DOHH2 (cell line): ENCODE measurements around the gene PTPRH.

ENCODE experiments used
- H3F3A ChIP-seq: fragments of 200-600 bp; sonication (generic), shearing (Covaris generic); 2 replicates; pipeline ENCODE4 v1.6.0; 2016; ENCODE audit warnings: antibody characterized with exemption, mild to moderate bottlenecking; ENCODE audit not compliant: control insufficient read depth, insufficient read depth
- H3K27ac ChIP-seq: fragments of 200-600 bp; sonication (generic); 2 replicates; pipeline ENCODE4 v1.5.1; 2014; ENCODE audit warnings: low read depth, mild to moderate bottlenecking, low read length, moderate library complexity
- H3K27me3 ChIP-seq: fragments of 200-600 bp; sonication (generic); 2 replicates; pipeline ENCODE4 v1.6.1; 2014; ENCODE audit warnings: mild to moderate bottlenecking, low read length, mixed read lengths; ENCODE audit not compliant: control insufficient read depth
- H3K36me3 ChIP-seq: fragments of 200-600 bp; sonication (generic); 2 replicates; pipeline ENCODE4 v1.6.1; 2014; ENCODE audit warnings: mild to moderate bottlenecking, low read length, moderate library complexity, mixed read lengths; ENCODE audit not compliant: control insufficient read depth
- H3K4me1 ChIP-seq: fragments of 200-600 bp; sonication (generic); 2 replicates; pipeline ENCODE4 v1.6.1; 2014; ENCODE audit warnings: mild to moderate bottlenecking, low read length, mixed read lengths; ENCODE audit not compliant: control insufficient read depth
- H3K4me2 ChIP-seq: fragments of 200-600 bp; sonication (generic); 2 replicates; pipeline ENCODE4 v1.6.0; 2014; ENCODE audit warnings: mild to moderate bottlenecking, low read length, moderate library complexity
- H3K4me3 ChIP-seq: fragments of 200-600 bp; sonication (generic); 2 replicates; pipeline ENCODE4 v1.5.1; 2014; ENCODE audit warnings: mild to moderate bottlenecking, low read length, mixed read lengths
- H3K79me2 ChIP-seq: fragments of 200-600 bp; sonication (generic); 2 replicates; pipeline ENCODE4 v1.6.1; 2014; ENCODE audit warnings: mild to moderate bottlenecking, low read length, mixed read lengths; ENCODE audit not compliant: control insufficient read depth
- H3K9me2 ChIP-seq: fragments of 200-600 bp; sonication (generic); replicated peaks from 2 replicates; pipeline ENCODE4 v1.6.1; 2014; ENCODE audit warnings: mild to moderate bottlenecking, low read length, mixed read lengths; ENCODE audit not compliant: control insufficient read depth
- H3K9me3 ChIP-seq: fragments of 200-600 bp; sonication (generic); 2 replicates; pipeline ENCODE4 v1.6.1; 2014; ENCODE audit warnings: antibody characterized with exemption, low read length, mixed read lengths; ENCODE audit not compliant: control insufficient read depth, insufficient read depth
- H4K20me1 ChIP-seq: fragments of 200-600 bp; sonication (generic); 2 replicates; pipeline ENCODE4 v1.6.0; 2014; ENCODE audit warnings: low read depth, mild to moderate bottlenecking, antibody characterized with exemption, low read length, moderate library complexity; ENCODE audit not compliant: control insufficient read depth, insufficient read depth
- CTCF ChIP-seq: fragments of 200-600 bp; sonication (generic); IDR thresholded peaks from one replicate; pipeline ENCODE4 v1.5.1; 2014; ENCODE audit warnings: antibody characterized with exemption, mild to moderate bottlenecking, low read depth, low read length; ENCODE audit not compliant: poor library complexity, severe bottlenecking
- EZH2phosphoT487 ChIP-seq: fragments of 200-600 bp; sonication (generic); IDR thresholded peaks from 2 replicates; pipeline ENCODE4 v1.6.1; 2017; ENCODE audit warnings: borderline replicate concordance, mild to moderate bottlenecking, antibody characterized with exemption, low read length, moderate library complexity, mixed read lengths

The PTPRH gene

GRCh38 chr19:55241935-55242464, 32.7 kb upstream of the PTPRH start:
- H3K36me3 ChIP-seq, result peaks cover 95% of the 10 kb centered on the region

GRCh38 chr19:55241143-55241934, 32.0 kb upstream of the PTPRH start:
- no peaks in the 10 kb centered on the region for H3K4me1 ChIP-seq
- H3K27me3 ChIP-seq, result no peaks in the 10 kb centered on the region
- H3K4me3 ChIP-seq, result no peak overlapping the region
- no peak overlapping the region for H3K4me2 ChIP-seq
- H3K79me2 ChIP-seq, result peaks cover 38% of the 10 kb centered on the region
- no peaks in the 10 kb centered on the region for H3K9me2 ChIP-seq
- no peaks in the 10 kb centered on the region for H3F3A ChIP-seq
- H3K9me3 ChIP-seq, result no peaks in the 10 kb centered on the region
- no peak for TF ChIP-seq CTCF
- H4K20me1 ChIP-seq, result peaks cover 10% of the 10 kb centered on the region; the same call in 1 of the 2 replicates
- H3K36me3 ChIP-seq, result peaks cover 95% of the 10 kb centered on the region
- no peak overlapping the region for H3K27ac ChIP-seq

More at GRCh38 chr19:55241935-55242464, 32.7 kb upstream of the PTPRH start:
- H3K4me1 ChIP-seq, result no peaks in the 10 kb centered on the region
- H3K9me3 ChIP-seq, result no peaks in the 10 kb centered on the region
- no peak overlapping the region for H3K4me2 ChIP-seq
- H3K27ac ChIP-seq, result no peak overlapping the region
- H4K20me1 ChIP-seq, result peaks cover 9% of the 10 kb centered on the region; the same call in 1 of the 2 replicates
- H3K27me3 ChIP-seq, result no peaks in the 10 kb centered on the region
- no peak overlapping the region for H3K4me3 ChIP-seq
- H3K79me2 ChIP-seq, result peaks cover 40% of the 10 kb centered on the region
- H3K9me2 ChIP-seq, result no peaks in the 10 kb centered on the region
- TF ChIP-seq CTCF, result no peak
- TF ChIP-seq EZH2phosphoT487, result no peak
- H3F3A ChIP-seq, result no peaks in the 10 kb centered on the region

GRCh38 chr19:55240713-55241020, 31.4 kb upstream of the PTPRH start:
- Histone ChIP-seq H3K27me3 (no peaks in the 10 kb centered on the region), H3F3A (no peaks in the 10 kb centered on the region), H3K36me3 (peaks cover 95% of the 10 kb centered on the region), H3K4me1 (no peaks in the 10 kb centered on the region), H3K9me3 (no peaks in the 10 kb centered on the region), H4K20me1 (peaks cover 10% of the 10 kb centered on the region; the same call in 1 of the 2 replicates), H3K4me2 (no peak overlapping the region), H3K27ac (no peak overlapping the region), H3K9me2 (no peaks in the 10 kb centered on the region), H3K79me2 (peaks cover 32% of the 10 kb centered on the region), H3K4me3 (no peak overlapping the region)
- TF ChIP-seq EZH2phosphoT487 (no peak), CTCF (no peak)
